Suprapubic skin (tissue), 4 donors: Measurements from ENCODE around the gene CRYBA2.

Experiments used
- CTCF ChIP-seq, 2 donors: fragments of 200-600 bp in 1 of 2; fragments of 450-650 bp in 1 of 2; sonication (generic) in 1 of 2; IDR thresholded peaks; one replicate each; pipeline ENCODE4 v1.5.1; 2016 to 2019; ENCODE audit warnings: antibody characterized with exemption in 2 of 2, mild to moderate bottlenecking in 1 of 2, moderate library complexity in 1 of 2
- EP300 ChIP-seq: sonication (generic); formaldehyde crosslinking; IDR thresholded peaks from one replicate; pipeline ENCODE4 v1.6.1; 2017; ENCODE audit warnings: antibody characterized with exemption
- POLR2A ChIP-seq, 2 donors: fragments of 450-650 bp; IDR thresholded peaks; one replicate each; pipeline ENCODE4 v1.6.1; 2017; ENCODE audit warnings: antibody characterized with exemption in 2 of 2, mild to moderate bottlenecking in 2 of 2, moderate library complexity in 2 of 2
- POLR2AphosphoS5 ChIP-seq, 3 donors: sonication (generic); formaldehyde crosslinking; IDR thresholded peaks; one replicate each; pipeline ENCODE4 v1.6.1; 2017; ENCODE audit warnings: antibody characterized with exemption in 3 of 3

- TF ChIP-seq CTCF (IDR thresholded peaks at IDR 0.05), result no peak
- no peak for TF ChIP-seq POLR2A (IDR thresholded peaks at IDR 0.05)
- TF ChIP-seq EP300, result no peak
- no peak for TF ChIP-seq POLR2AphosphoS5 (IDR thresholded peaks at IDR 0.05)
Measured at GRCh38 chr2:219003979-219004378, 10.8 kb upstream of the CRYBA2 start.
